HepG2 (cell line): ENCODE data around the gene FAM222A. TPM values are rescaled to one million over a fixed set of nuclear protein-coding genes. Genes with fewer than 3 reads are reported as not detected.

ENCODE experiments used
- CBX1 ChIP-seq: IDR thresholded peaks from one replicate; pipeline ENCODE4 v1.6.1; 2016; ENCODE audit warnings: antibody characterized with exemption, low read depth
- CEBPG ChIP-seq: IDR thresholded peaks from 2 replicates; pipeline ENCODE4 v1.6.1; 2016
- GFI1 ChIP-seq: sonication (generic); formaldehyde crosslinking; IDR thresholded peaks from 2 replicates; pipeline ENCODE4 v1.5.0; 2020; ENCODE audit warnings: missing genetic modification reagents, mild to moderate bottlenecking, borderline replicate concordance
- HMGXB3 ChIP-seq: sonication (generic); formaldehyde crosslinking; IDR thresholded peaks from 2 replicates; pipeline ENCODE4 v1.4.0; 2020; ENCODE audit warnings: missing genetic modification reagents, borderline replicate concordance
- HMGXB4 ChIP-seq, 2 experiments: sonication (generic) in 1 of 2; formaldehyde crosslinking in 1 of 2; IDR thresholded peaks; 2 replicates each; pipeline versions ENCODE4 v1.4.0 to v1.6.1; 2018 to 2020; ENCODE audit warnings: missing genetic modification reagents in 2 of 2, borderline replicate concordance in 1 of 2, low read depth in 1 of 2, mild to moderate bottlenecking in 1 of 2, missing biosample characterization in 1 of 2
- HNRNPL ChIP-seq: fragments of 200-400 bp; formaldehyde crosslinking; IDR thresholded peaks from 2 replicates; pipeline ENCODE4 v1.6.1; 2017; ENCODE audit warnings: mild to moderate bottlenecking, low read depth, low read length
- KMT2A ChIP-seq: sonication (generic); formaldehyde crosslinking; IDR thresholded peaks from 2 replicates; pipeline ENCODE4 v1.4.0; 2020; ENCODE audit warnings: missing genetic modification reagents
- MZF1 ChIP-seq: sonication (generic); formaldehyde crosslinking; IDR thresholded peaks from 2 replicates; pipeline ENCODE4 v1.8.1; 2023; ENCODE audit warnings: mild to moderate bottlenecking, missing genetic modification reagents, borderline replicate concordance
- PAX8 ChIP-seq: sonication (generic); formaldehyde crosslinking; IDR thresholded peaks from 2 replicates; pipeline ENCODE4 v1.8.0; 2022; ENCODE audit warnings: mild to moderate bottlenecking, missing genetic modification reagents, borderline replicate concordance
- PCBP1 ChIP-seq: fragments of 200-400 bp; formaldehyde crosslinking; IDR thresholded peaks from 2 replicates; pipeline ENCODE4 v1.6.1; 2017; ENCODE audit warnings: mild to moderate bottlenecking, low read depth, low read length, borderline replicate concordance
- RNF2 ChIP-seq: fragments of 450-650 bp; conservative IDR thresholded peaks from 2 replicates; pipeline ENCODE4 v1.6.1; 2016; ENCODE audit warnings: low read depth
- SMAD1 ChIP-seq: sonication (generic); formaldehyde crosslinking; IDR thresholded peaks from 2 replicates; pipeline ENCODE4 v1.4.0; 2020; ENCODE audit warnings: missing genetic modification reagents, low read depth, mild to moderate bottlenecking, borderline replicate concordance
- SP4 ChIP-seq: sonication (generic); formaldehyde crosslinking; IDR thresholded peaks from 2 replicates; pipeline ENCODE4 v1.8.1; 2023; ENCODE audit warnings: mild to moderate bottlenecking, missing genetic modification reagents
- TCF7L2 ChIP-seq: IDR thresholded peaks from 2 replicates; pipeline ENCODE4 v1.6.1; 2011; ENCODE audit warnings: mild to moderate bottlenecking, low read depth, low read length, moderate library complexity
- TMF1 ChIP-seq: sonication (generic); formaldehyde crosslinking; IDR thresholded peaks from 2 replicates; pipeline ENCODE4 v1.8.1; 2022; ENCODE audit warnings: low read depth, missing genetic modification reagents
- TP53 ChIP-seq: sonication (generic); formaldehyde crosslinking; conservative IDR thresholded peaks from 2 replicates; pipeline ENCODE4 v1.4.0; 2020; ENCODE audit warnings: missing genetic modification reagents
- TRIM24 ChIP-seq: sonication (generic); formaldehyde crosslinking; IDR thresholded peaks from 2 replicates; pipeline ENCODE4 v1.8.0; 2022; ENCODE audit warnings: mild to moderate bottlenecking, missing genetic modification reagents
- ZMYM2 ChIP-seq: sonication (generic); formaldehyde crosslinking; IDR thresholded peaks from 2 replicates; pipeline ENCODE4 v1.8.0; 2022; ENCODE audit warnings: mild to moderate bottlenecking, missing genetic modification reagents
- ZNF160 ChIP-seq: sonication (generic); formaldehyde crosslinking; IDR thresholded peaks from 2 replicates; pipeline ENCODE4 v1.8.0; 2022; ENCODE audit warnings: mild to moderate bottlenecking, inconsistent platforms, missing genetic modification reagents
- ZNF253 ChIP-seq: sonication (generic); formaldehyde crosslinking; IDR thresholded peaks from 2 replicates; pipeline ENCODE4 v1.8.0; 2022; ENCODE audit warnings: mild to moderate bottlenecking, missing genetic modification reagents, borderline replicate concordance
- ZNF414 ChIP-seq: sonication (generic); formaldehyde crosslinking; IDR thresholded peaks from 2 replicates; pipeline ENCODE4 v1.5.0; 2020; ENCODE audit warnings: missing genetic modification reagents
- ZNF546 ChIP-seq: sonication (generic); formaldehyde crosslinking; conservative IDR thresholded peaks from 2 replicates; pipeline ENCODE4 v1.8.1; 2023; ENCODE audit warnings: mild to moderate bottlenecking, missing genetic modification reagents
- ZNF781 ChIP-seq: sonication (generic); formaldehyde crosslinking; IDR thresholded peaks from 2 replicates; pipeline ENCODE4 v1.5.1; 2020; ENCODE audit warnings: borderline replicate concordance, mild to moderate bottlenecking, missing genetic modification reagents; ENCODE audit errors: not compliant biosample characterization
- ZSCAN29 ChIP-seq: sonication (generic); formaldehyde crosslinking; conservative IDR thresholded peaks from 2 replicates; pipeline ENCODE4 v1.4.0; 2020; ENCODE audit warnings: mild to moderate bottlenecking, missing genetic modification reagents
- polyA plus RNA-seq, 8 experiments: library from polyadenylated mRNA; depleted of rRNA in 3 of 8; stranded (reverse) in 7 of 8; unstranded in 1 of 8; fragments of >200 nt; fragmentation: Illumina TruSeq in 4 of 8; extraction: Trizol in 4 of 8; gene quantifications; 2 replicates each; pipeline versions ENCODE4 v1.2.1 to v1.2.3, GENCODE V29; 2011 to 2016; ENCODE audit warnings: low read depth in 4 of 8, missing spikeins in 1 of 8, mixed read lengths in 1 of 8; ENCODE audit not compliant: insufficient read depth in 1 of 8
- total RNA-seq, 5 experiments: library from RNA; depleted of rRNA; stranded (reverse); fragments of >200 nt; fragmentation: Illumina TruSeq; extraction: Trizol; gene quantifications; 2 replicates each; pipeline ENCODE4 v1.2.3, GENCODE V29; 2016; ENCODE audit warnings: low read depth in 1 of 5

Gene FAM222A
- total and polyA plus RNA-seq, 2 of the 13 experiments (the other 11 are each of a cell fraction or from before 2014, with no cell fraction given), result 2.7 to 9.6 TPM

- TF ChIP-seq HMGXB4 (CRISPR knock-in tag; IDR thresholded peaks at IDR 0.05; ENCODE audit: borderline replicate concordance in 1 of 2, low read depth in 1 of 2), result peak in 1 of 2 experiments; percentile 27; a peak in 1 of 4 replicates
- TF ChIP-seq ZMYM2 (CRISPR knock-in tag), result no peak
- no peak for TF ChIP-seq ZNF253 (CRISPR knock-in tag)
- TF ChIP-seq TCF7L2, result no peak
- no peak for TF ChIP-seq CEBPG (CRISPR knock-in tag)
- TF ChIP-seq ZSCAN29, result peak; percentile 24; the same call in 1 of the 2 replicates
- 0 out of 2 replicates have a peak, but pooled peaks have one; percentile 47 for TF ChIP-seq TMF1
- no peak for TF ChIP-seq PCBP1
- 0 out of 2 replicates have a peak, but pooled peaks have one; percentile 45 for TF ChIP-seq HNRNPL
- no peak for TF ChIP-seq KMT2A
- TF ChIP-seq ZNF546 (CRISPR knock-in tag), result 0 out of 2 replicates have a peak, but pooled peaks have one; percentile 4
- TF ChIP-seq PAX8 (CRISPR knock-in tag), result 0 out of 2 replicates have a peak, but pooled peaks have one; percentile 30
- TF ChIP-seq SMAD1 (CRISPR knock-in tag), result 0 out of 2 replicates have a peak, but pooled peaks have one; percentile 60
- no peak for TF ChIP-seq TP53 (CRISPR knock-in tag)
- no peak for TF ChIP-seq ZNF414 (CRISPR knock-in tag)
- TF ChIP-seq CBX1, result peak; percentile 41
- TF ChIP-seq HMGXB3 (CRISPR knock-in tag), result no peak
- no peak for TF ChIP-seq GFI1 (CRISPR knock-in tag)
- TF ChIP-seq ZNF781 (CRISPR knock-in tag), result no peak
- peak; percentile 59; the same call in 1 of the 2 replicates for TF ChIP-seq SP4 (CRISPR knock-in tag)
- 0 out of 2 replicates have a peak, but pooled peaks have one; percentile 43 for TF ChIP-seq MZF1 (CRISPR knock-in tag)
- TF ChIP-seq RNF2, result no peak
- TF ChIP-seq ZNF160 (CRISPR knock-in tag), result no peak
- no peak for TF ChIP-seq TRIM24
Observed at GRCh38 chr12:109741286-109741969, 27.8 kb downstream of the FAM222A start (continued).
